Measurements from ENCODE around the gene TLN1.

DNA sequence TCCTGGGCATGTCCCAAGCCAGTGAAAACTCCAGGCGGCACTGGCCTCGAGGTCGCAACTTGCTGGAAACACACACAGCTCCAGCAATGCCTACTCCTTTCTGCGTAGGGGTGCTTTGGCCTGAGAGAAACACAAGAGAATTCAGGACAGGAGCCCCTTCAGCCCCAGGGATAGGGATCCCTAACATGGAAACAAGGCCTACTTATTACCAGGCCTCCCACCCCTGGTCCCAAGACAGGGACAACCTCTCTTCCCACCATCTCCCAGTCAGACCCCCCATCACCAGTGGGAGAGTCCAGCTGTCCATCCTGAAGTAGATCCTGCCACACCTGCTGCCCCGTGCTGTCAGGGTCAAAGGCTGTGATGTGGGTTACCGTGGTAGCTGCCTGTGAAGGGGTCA, 8.2 kb upstream of the TLN1 start:
- TF ChIP-seq, protein P1, sequence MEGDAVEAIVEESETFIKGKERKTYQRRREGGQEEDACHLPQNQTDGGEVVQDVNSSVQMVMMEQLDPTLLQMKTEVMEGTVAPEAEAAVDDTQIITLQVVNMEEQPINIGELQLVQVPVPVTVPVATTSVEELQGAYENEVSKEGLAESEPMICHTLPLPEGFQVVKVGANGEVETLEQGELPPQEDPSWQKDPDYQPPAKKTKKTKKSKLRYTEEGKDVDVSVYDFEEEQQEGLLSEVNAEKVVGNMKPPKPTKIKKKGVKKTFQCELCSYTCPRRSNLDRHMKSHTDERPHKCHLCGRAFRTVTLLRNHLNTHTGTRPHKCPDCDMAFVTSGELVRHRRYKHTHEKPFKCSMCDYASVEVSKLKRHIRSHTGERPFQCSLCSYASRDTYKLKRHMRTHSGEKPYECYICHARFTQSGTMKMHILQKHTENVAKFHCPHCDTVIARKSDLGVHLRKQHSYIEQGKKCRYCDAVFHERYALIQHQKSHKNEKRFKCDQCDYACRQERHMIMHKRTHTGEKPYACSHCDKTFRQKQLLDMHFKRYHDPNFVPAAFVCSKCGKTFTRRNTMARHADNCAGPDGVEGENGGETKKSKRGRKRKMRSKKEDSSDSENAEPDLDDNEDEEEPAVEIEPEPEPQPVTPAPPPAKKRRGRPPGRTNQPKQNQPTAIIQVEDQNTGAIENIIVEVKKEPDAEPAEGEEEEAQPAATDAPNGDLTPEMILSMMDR (IDR thresholded peaks at IDR 0.05) = no peak
- TF ChIP-seq POLR2A (IDR thresholded peaks at IDR 0.05) = no peak

All from gastroesophageal sphincter (tissue), 3 donors.